PC-9 (cell line): ENCODE results near the gene SLC8A1. TPM values are rescaled to one million over a fixed set of nuclear protein-coding genes. Genes with fewer than 3 reads are reported as not detected.
A peak's percentile ranks its signal among the peaks of the same experiment; 100 is the strongest.

Experiments
- BruUV-seq: library from RNA; stranded (reverse); fragments of 400-500 nt; replicated peaks from 2 replicates; lab custom pipeline; 2021; lab: Mats Ljungman, UMichigan
- CTCF ChIA-PET: fragments of 300-600 bp; sonication (Branson Sonifier 250); formaldehyde crosslinking; loops from one replicate; lab custom pipeline; 2022; ENCODE audit warnings: antibody characterized with exemption; lab: Charles Lee
- POLR2A ChIA-PET: fragments of 300-600 bp; sonication (Branson Sonifier 250); formaldehyde crosslinking; loops from one replicate; lab custom pipeline; 2022; ENCODE audit warnings: antibody characterized with exemption; ENCODE audit not compliant: unreplicated experiment; lab: Charles Lee
- DNase-seq, 2 experiments: peaks; one replicate each; pipeline versions ENCODE4 v3.0.0 to v3.0.0-alpha.2; 2015 to 2022; ENCODE audit warnings: mixed read lengths in 1 of 2
- H2AFZ ChIP-seq: fragments of 200-600 bp; sonication (generic); 2 replicates; pipeline ENCODE4 v1.8.1; 2017; ENCODE audit warnings: antibody characterized with exemption
- H3F3A ChIP-seq: fragments of 200-600 bp; sonication (generic); 2 replicates; pipeline ENCODE4 v1.8.1; 2017; ENCODE audit warnings: antibody characterized with exemption, mild to moderate bottlenecking, low read depth; ENCODE audit not compliant: insufficient read depth
- H3K27ac ChIP-seq: fragments of 200-600 bp; sonication (generic); 2 replicates; pipeline ENCODE4 v1.6.1; 2016; ENCODE audit warnings: mixed run types
- H3K27me3 ChIP-seq: fragments of 200-600 bp; sonication (generic); 2 replicates; pipeline ENCODE4 v1.6.1; 2016; ENCODE audit warnings: low read depth, mixed run types; ENCODE audit not compliant: insufficient read depth
- H3K36me3 ChIP-seq: fragments of 200-600 bp; sonication (generic); 2 replicates; pipeline ENCODE4 v1.6.1; 2016; ENCODE audit warnings: low read depth, mixed run types
- H3K4me1 ChIP-seq: fragments of 200-600 bp; sonication (generic); replicated peaks from 2 replicates; pipeline ENCODE4 v1.6.1; 2016; ENCODE audit warnings: mixed run types; ENCODE audit not compliant: insufficient read depth
- H3K4me2 ChIP-seq: fragments of 200-600 bp; sonication (generic); 2 replicates; pipeline ENCODE4 v1.6.1; 2017; ENCODE audit warnings: mixed run types
- H3K4me3 ChIP-seq: fragments of 200-600 bp; sonication (generic); 2 replicates; pipeline ENCODE4 v1.6.1; 2016; ENCODE audit warnings: mixed run types
- H3K79me2 ChIP-seq: fragments of 200-600 bp; sonication (generic); 2 replicates; pipeline ENCODE4 v1.6.1; 2017; ENCODE audit warnings: low read depth, mixed run types
- H3K9me2 ChIP-seq: fragments of 200-600 bp; sonication (generic); 2 replicates; pipeline ENCODE4 v1.8.1; 2017; ENCODE audit warnings: mild to moderate bottlenecking; ENCODE audit not compliant: insufficient read depth
- H3K9me3 ChIP-seq: fragments of 200-600 bp; sonication (generic); 2 replicates; pipeline ENCODE4 v1.8.1; 2016; ENCODE audit warnings: low read depth; ENCODE audit not compliant: insufficient read depth
- H4K20me1 ChIP-seq: fragments of 200-600 bp; sonication (generic); 2 replicates; pipeline ENCODE4 v1.8.1; 2017; ENCODE audit not compliant: insufficient read depth
- EZH2 ChIP-seq: fragments of 200-600 bp; sonication (generic); IDR thresholded peaks from 2 replicates; pipeline ENCODE4 v1.8.0; 2017; ENCODE audit warnings: antibody characterized with exemption, low read depth
- intact Hi-C: fragments of 100-400 bp; cut with micrococcal nuclease; formaldehyde crosslinking; loops from one replicate; pipeline ENCODE4 v1.10.0; 2022; ENCODE audit not compliant: unreplicated experiment
- total RNA-seq: library from RNA; stranded (reverse); gene quantifications from 2 replicates; pipeline ENCODE4 v1.2.3, GENCODE V29; 2021
- TF ChIP-seq, protein P1 (sequence below): fragments of 200-600 bp; sonication (generic); conservative IDR thresholded peaks from 2 replicates; pipeline ENCODE4 v1.6.1; 2017; ENCODE audit warnings: mixed run types, antibody characterized with exemption, mild to moderate bottlenecking, moderate library complexity

Gene SLC8A1
- total RNA-seq, 1 experiment from 2014 or later, result 13.5 TPM

DNA sequence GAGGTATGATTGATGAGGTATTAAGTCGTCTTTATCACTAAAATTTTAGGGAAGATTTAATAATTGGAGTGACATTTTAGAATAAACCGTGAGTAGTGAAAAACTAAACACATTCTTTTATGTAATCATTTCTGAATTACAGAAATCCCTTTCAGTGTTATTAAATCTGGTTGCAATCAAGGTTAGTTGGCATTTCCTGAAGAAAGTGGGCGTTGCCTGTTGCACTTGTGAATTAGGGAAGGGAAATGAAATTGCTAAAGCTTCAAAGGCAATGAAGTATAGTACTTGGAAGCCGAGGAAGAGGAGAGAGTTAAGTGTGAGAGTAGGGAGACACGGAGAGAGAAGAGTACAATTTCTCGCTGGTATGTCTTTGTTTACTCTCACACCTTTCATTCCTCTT lies 274.5 kb downstream of the SLC8A1 start:
- Histone ChIP-seq H3K9me2 (no peaks in the 10 kb centered on the region), H3K27ac (no peak overlapping the region), H3K79me2 (no peaks in the 10 kb centered on the region), H3K9me3 (no peaks in the 10 kb centered on the region), H3K4me2 (no peak overlapping the region), H4K20me1 (no peaks in the 10 kb centered on the region), H3F3A (no peaks in the 10 kb centered on the region), H3K4me1 (no peaks in the 10 kb centered on the region), H3K36me3 (no peaks in the 10 kb centered on the region), H3K27me3 (no peaks in the 10 kb centered on the region), H3K4me3 (no peak overlapping the region), H2AFZ (peak overlapping the region; percentile 22; the same call in 1 of the 2 replicates)
- ChIA-PET CTCF (no interaction called here), POLR2A (no interaction called here)
- no TSS peak for BruUV-seq
- TF ChIP-seq, protein P1, sequence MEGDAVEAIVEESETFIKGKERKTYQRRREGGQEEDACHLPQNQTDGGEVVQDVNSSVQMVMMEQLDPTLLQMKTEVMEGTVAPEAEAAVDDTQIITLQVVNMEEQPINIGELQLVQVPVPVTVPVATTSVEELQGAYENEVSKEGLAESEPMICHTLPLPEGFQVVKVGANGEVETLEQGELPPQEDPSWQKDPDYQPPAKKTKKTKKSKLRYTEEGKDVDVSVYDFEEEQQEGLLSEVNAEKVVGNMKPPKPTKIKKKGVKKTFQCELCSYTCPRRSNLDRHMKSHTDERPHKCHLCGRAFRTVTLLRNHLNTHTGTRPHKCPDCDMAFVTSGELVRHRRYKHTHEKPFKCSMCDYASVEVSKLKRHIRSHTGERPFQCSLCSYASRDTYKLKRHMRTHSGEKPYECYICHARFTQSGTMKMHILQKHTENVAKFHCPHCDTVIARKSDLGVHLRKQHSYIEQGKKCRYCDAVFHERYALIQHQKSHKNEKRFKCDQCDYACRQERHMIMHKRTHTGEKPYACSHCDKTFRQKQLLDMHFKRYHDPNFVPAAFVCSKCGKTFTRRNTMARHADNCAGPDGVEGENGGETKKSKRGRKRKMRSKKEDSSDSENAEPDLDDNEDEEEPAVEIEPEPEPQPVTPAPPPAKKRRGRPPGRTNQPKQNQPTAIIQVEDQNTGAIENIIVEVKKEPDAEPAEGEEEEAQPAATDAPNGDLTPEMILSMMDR, result no peak
- no peak for TF ChIP-seq EZH2
- DNase-seq, result no peak
- intact Hi-C loops, result no loop called here

GRCh38 chr2:40173276-40173675 lies 278.6 kb downstream of the SLC8A1 start:
- no peak for TF ChIP-seq EZH2
- TF ChIP-seq, protein P1, result no peak
- POLR2A ChIA-PET, result no interaction called here
- CTCF ChIA-PET, result no interaction called here
- H4K20me1 ChIP-seq, result no peaks in the 10 kb centered on the region
- H3K4me2 ChIP-seq, result no peak overlapping the region
- DNase-seq, result no peak
- intact Hi-C loops, result no loop called here
- H3K27me3 ChIP-seq, result no peaks in the 10 kb centered on the region
- no peaks in the 10 kb centered on the region for H3F3A ChIP-seq
- H3K4me1 ChIP-seq, result 0 out of 2 replicates have a peak, but pooled peaks cover 4% of the 10 kb centered on the region
- H3K27ac ChIP-seq, result no peak overlapping the region
- no peaks in the 10 kb centered on the region for H3K9me3 ChIP-seq
- no peaks in the 10 kb centered on the region for H3K9me2 ChIP-seq
- H3K4me3 ChIP-seq, result no peak overlapping the region
- no peak overlapping the region for H2AFZ ChIP-seq
- BruUV-seq, result no TSS peak
- H3K79me2 ChIP-seq, result no peaks in the 10 kb centered on the region
- no peaks in the 10 kb centered on the region for H3K36me3 ChIP-seq

GRCh38 chr2:40169856-40170255 lies 282.0 kb downstream of the SLC8A1 start:
- Histone ChIP-seq H3F3A (no peaks in the 10 kb centered on the region), H3K27ac (no peak overlapping the region), H2AFZ (no peak overlapping the region), H3K4me3 (no peak overlapping the region), H4K20me1 (no peaks in the 10 kb centered on the region), H3K36me3 (no peaks in the 10 kb centered on the region), H3K4me1 (0 out of 2 replicates have a peak, but pooled peaks cover 8% of the 10 kb centered on the region), H3K9me3 (no peaks in the 10 kb centered on the region), H3K79me2 (no peaks in the 10 kb centered on the region), H3K27me3 (no peaks in the 10 kb centered on the region), H3K9me2 (no peaks in the 10 kb centered on the region), H3K4me2 (no peak overlapping the region)
- intact Hi-C loops, result loop anchor here (5.0 kb wide), 1 partner anchor 68 kb away; no protein-coding TSS in a partner anchor
- ChIA-PET POLR2A (no interaction called here), CTCF (no interaction called here)
- TF ChIP-seq, protein P1, result no peak
- no peak for TF ChIP-seq EZH2
- BruUV-seq, result no TSS peak
- no peak for DNase-seq
